GDM1 (cell line): Measurements from ENCODE around the gene NFXL1.
"Not testable (repeated sequence)": the region's sequence is repeated elsewhere in the genome, so short reads cannot be mapped to it uniquely, and the experiment has no call there.

Experiments used
- DNase-seq: peaks from one replicate; lab custom pipeline; 2025; lab: John Stamatoyannopoulos, UW

NFXL1 gene

GRCh38 chr4:47914220-47914925, at the start of gene NFXL1:
TSS of gene NFXL1 (minus strand) at chr4:47914583. CDS start at chr4:47914203, 380 bp downstream.
- peak; percentile 96 for DNase-seq

- DNase-seq, result no peak
Observed at GRCh38 chr4:47954677-47955076, 40.3 kb upstream of the NFXL1 start.

GRCh38 chr4:47954245-47954644, 39.9 kb upstream of the NFXL1 start:
- no peak for DNase-seq

GRCh38 chr4:47945930-47946726, 31.7 kb upstream of the NFXL1 start:
- no peak for DNase-seq

GRCh38 chr4:47942081-47942819, 27.9 kb upstream of the NFXL1 start:
- no peak for DNase-seq

GRCh38 chr4:47939456-47939855, 25.1 kb upstream of the NFXL1 start:
- no peak for DNase-seq

GRCh38 chr4:47936336-47936735, 22.0 kb upstream of the NFXL1 start:
- DNase-seq, result no peak

GRCh38 chr4:47933840-47934239, 19.5 kb upstream of the NFXL1 start:
- peak; percentile 6 for DNase-seq

GRCh38 chr4:47930971-47931804, 16.8 kb upstream of the NFXL1 start:
- DNase-seq, result no peak

GRCh38 chr4:47929682-47930201, 15.4 kb upstream of the NFXL1 start:
- no peak for DNase-seq

- DNase-seq, result no peak
Observed at GRCh38 chr4:47926667-47927258, 12.4 kb upstream of the NFXL1 start.

GRCh38 chr4:47923261-47923608, 8.9 kb upstream of the NFXL1 start:
- DNase-seq, result not testable (repeated sequence)

GRCh38 chr4:47922436-47923260, 8.3 kb upstream of the NFXL1 start:
- not testable (repeated sequence) for DNase-seq

GRCh38 chr4:47917163-47917562, 2.8 kb upstream of the NFXL1 start:
- not testable (repeated sequence) for DNase-seq

GRCh38 chr4:47915378-47915777, 995 bp upstream of the NFXL1 start:
- DNase-seq, result no peak

GRCh38 chr4:47914926-47915237, 499 bp upstream of the NFXL1 start:
- no peak for DNase-seq

GRCh38 chr4:47913861-47914219, 543 bp downstream of the NFXL1 start:
- DNase-seq, result no peak

GRCh38 chr4:47913330-47913729, 1.1 kb downstream of the NFXL1 start:
- no peak for DNase-seq

GRCh38 chr4:47907089-47907646, 7.2 kb downstream of the NFXL1 start:
- no peak for DNase-seq

GRCh38 chr4:47899639-47900038, 14.7 kb downstream of the NFXL1 start:
- DNase-seq, result no peak
